Caco-2 (cell line): ENCODE data around the gene FMN1. TPM values are rescaled to one million over a fixed set of nuclear protein-coding genes. Genes with fewer than 3 reads are reported as not detected.

Experiments
- BruUV-seq: library from RNA; stranded (reverse); fragments of 400-500 nt; replicated peaks from 2 replicates; lab custom pipeline; 2021; lab: Mats Ljungman, UMichigan
- CTCF ChIA-PET: fragments of 300-600 bp; sonication (Branson Sonifier 250); formaldehyde crosslinking; loops from one replicate; lab custom pipeline; 2022; ENCODE audit warnings: antibody characterized with exemption; lab: Charles Lee
- POLR2A ChIA-PET: fragments of 300-600 bp; sonication (Branson Sonifier 250); formaldehyde crosslinking; loops from one replicate; lab custom pipeline; 2022; ENCODE audit warnings: antibody characterized with exemption; lab: Charles Lee
- DNase-seq, 2 experiments: peaks; one replicate each; pipeline versions ENCODE4 v3.0.0 to v3.0.0-alpha.2; 2020 to 2022
- H3K27me3 ChIP-seq: replicated peaks from 2 replicates; pipeline ENCODE4 v1.6.0; 2011; ENCODE audit warnings: low read length; ENCODE audit not compliant: control insufficient read depth, insufficient read depth
- H3K36me3 ChIP-seq: 2 replicates; pipeline ENCODE4 v1.5.1; 2011; ENCODE audit warnings: low read length; ENCODE audit not compliant: control insufficient read depth, insufficient read depth
- H3K4me1 ChIP-seq: fragments of 250-450 bp; sonication (Bioruptor Pico); 2 replicates; pipeline ENCODE4 v1.5.1; 2020; ENCODE audit warnings: mild to moderate bottlenecking
- H3K4me3 ChIP-seq: 2 replicates; pipeline ENCODE4 v1.5.1; 2011; ENCODE audit warnings: low read depth, mild to moderate bottlenecking, control low read depth, low read length
- H3K9me3 ChIP-seq: fragments of 250-450 bp; sonication (Bioruptor Pico); 2 replicates; pipeline ENCODE4 v1.5.1; 2020; ENCODE audit warnings: mild to moderate bottlenecking, moderate library complexity
- H3K27ac Mint-ChIP-seq: one replicate; pipeline ENCODE4 v1.8.0; 2022; ENCODE audit warnings: mixed read lengths; ENCODE audit not compliant: unreplicated experiment
- H3K27me3 Mint-ChIP-seq: one replicate; pipeline ENCODE4 v1.8.0; 2022; ENCODE audit warnings: mixed read lengths; ENCODE audit not compliant: insufficient read depth, unreplicated experiment
- H3K36me3 Mint-ChIP-seq: one replicate; pipeline ENCODE4 v1.8.0; 2022; ENCODE audit warnings: mild to moderate bottlenecking, mixed read lengths; ENCODE audit not compliant: insufficient read depth, unreplicated experiment
- H3K4me1 Mint-ChIP-seq: one replicate; pipeline ENCODE4 v1.8.0; 2022; ENCODE audit warnings: low read depth, mixed read lengths; ENCODE audit not compliant: unreplicated experiment
- H3K4me3 Mint-ChIP-seq: one replicate; pipeline ENCODE4 v1.8.0; 2022; ENCODE audit warnings: mild to moderate bottlenecking, moderate library complexity, mixed read lengths; ENCODE audit not compliant: unreplicated experiment
- H3K9me3 Mint-ChIP-seq: one replicate; pipeline ENCODE4 v1.8.0; 2022; ENCODE audit warnings: mixed read lengths; ENCODE audit not compliant: unreplicated experiment
- intact Hi-C: fragments of 100-400 bp; cut with micrococcal nuclease; formaldehyde crosslinking; loops from one replicate; pipeline ENCODE4 v1.10.0; 2022; ENCODE audit not compliant: unreplicated experiment
- total RNA-seq: library from RNA; stranded (reverse); gene quantifications from 2 replicates; pipeline ENCODE4 v1.2.3, GENCODE V29; 2022
- TF ChIP-seq, protein P1 (sequence below), 2 experiments: fragments of 200-600 bp in 1 of 2; IDR thresholded peaks; 1 replicate in 1 of 2; 2 replicates in 1 of 2; pipeline versions ENCODE4 v1.5.1 to v1.8.0; 2011 to 2022; ENCODE audit warnings: antibody characterized with exemption in 1 of 2, control low read depth in 1 of 2, inconsistent platforms in 1 of 2, low read depth in 1 of 2, low read length in 1 of 2, mild to moderate bottlenecking in 1 of 2, moderate library complexity in 1 of 2; ENCODE audit not compliant: insufficient read depth in 1 of 2, severe bottlenecking in 1 of 2, unreplicated experiment in 1 of 2

The FMN1 gene
- total RNA-seq, 1 experiment from 2014 or later, result 1.6 TPM

DNA sequence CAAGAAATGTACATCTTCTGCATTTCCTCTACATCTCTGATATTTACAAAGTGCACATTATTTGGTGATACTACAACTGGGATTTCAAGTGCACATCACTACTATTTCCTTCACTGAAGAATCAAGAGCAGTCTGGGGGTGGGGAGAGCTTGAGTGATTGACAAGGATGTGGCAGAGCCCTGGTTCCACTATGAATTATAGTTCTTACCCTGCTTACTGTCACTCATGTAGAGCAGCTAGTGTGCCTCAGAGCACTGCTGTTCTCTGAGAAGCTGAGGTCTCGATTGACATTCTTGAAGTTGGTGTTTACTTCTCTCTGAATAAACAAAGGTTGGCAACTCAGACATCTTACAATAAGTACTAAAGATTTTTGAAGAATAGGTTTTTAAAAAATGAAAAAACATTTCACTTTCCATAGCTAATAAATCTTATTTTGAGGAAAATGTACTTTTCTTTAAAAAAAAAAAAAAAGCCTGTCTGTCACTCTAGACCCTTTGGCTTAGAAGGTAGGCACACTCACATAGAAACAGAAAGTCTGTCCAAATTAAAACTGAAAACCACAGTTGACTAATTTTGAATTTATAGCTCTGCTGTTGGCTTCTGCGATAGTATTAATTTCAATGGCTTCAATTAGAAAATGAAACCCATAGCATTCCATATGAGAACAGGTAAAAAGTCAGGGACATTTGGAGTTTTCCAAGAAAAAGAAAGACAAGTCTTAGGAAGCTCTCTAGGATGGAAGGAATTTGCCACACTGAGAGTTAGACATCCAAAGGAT, 471.2 kb downstream of the FMN1 start:
- Mint-ChIP-seq H3K4me1 (no peaks in the 10 kb centered on the region), H3K27ac (no peak overlapping the region), H3K9me3 (no peaks in the 10 kb centered on the region), H3K27me3 (peaks cover 13% of the 10 kb centered on the region), H3K36me3 (no peaks in the 10 kb centered on the region), H3K4me3 (no peak overlapping the region)
- CTCF ChIA-PET, result no interaction called here
- H3K4me1 ChIP-seq, result peaks cover 6% of the 10 kb centered on the region; the same call in 1 of the 2 replicates
- H3K36me3 ChIP-seq, result no peaks in the 10 kb centered on the region
- H3K27me3 ChIP-seq, result peaks cover 5% of the 10 kb centered on the region
- POLR2A ChIA-PET, result no interaction called here
- TF ChIP-seq, protein P1, sequence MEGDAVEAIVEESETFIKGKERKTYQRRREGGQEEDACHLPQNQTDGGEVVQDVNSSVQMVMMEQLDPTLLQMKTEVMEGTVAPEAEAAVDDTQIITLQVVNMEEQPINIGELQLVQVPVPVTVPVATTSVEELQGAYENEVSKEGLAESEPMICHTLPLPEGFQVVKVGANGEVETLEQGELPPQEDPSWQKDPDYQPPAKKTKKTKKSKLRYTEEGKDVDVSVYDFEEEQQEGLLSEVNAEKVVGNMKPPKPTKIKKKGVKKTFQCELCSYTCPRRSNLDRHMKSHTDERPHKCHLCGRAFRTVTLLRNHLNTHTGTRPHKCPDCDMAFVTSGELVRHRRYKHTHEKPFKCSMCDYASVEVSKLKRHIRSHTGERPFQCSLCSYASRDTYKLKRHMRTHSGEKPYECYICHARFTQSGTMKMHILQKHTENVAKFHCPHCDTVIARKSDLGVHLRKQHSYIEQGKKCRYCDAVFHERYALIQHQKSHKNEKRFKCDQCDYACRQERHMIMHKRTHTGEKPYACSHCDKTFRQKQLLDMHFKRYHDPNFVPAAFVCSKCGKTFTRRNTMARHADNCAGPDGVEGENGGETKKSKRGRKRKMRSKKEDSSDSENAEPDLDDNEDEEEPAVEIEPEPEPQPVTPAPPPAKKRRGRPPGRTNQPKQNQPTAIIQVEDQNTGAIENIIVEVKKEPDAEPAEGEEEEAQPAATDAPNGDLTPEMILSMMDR (IDR thresholded peaks at IDR 0.05; ENCODE audit: insufficient read depth in 1 of 2, low read depth in 1 of 2, low read length in 1 of 2, severe bottlenecking in 1 of 2, unreplicated experiment in 1 of 2), result no peak
- H3K4me3 ChIP-seq, result no peak overlapping the region
- intact Hi-C loops, result no loop called here
- no peaks in the 10 kb centered on the region for H3K9me3 ChIP-seq
- no peak for DNase-seq
- BruUV-seq, result no TSS peak

DNA sequence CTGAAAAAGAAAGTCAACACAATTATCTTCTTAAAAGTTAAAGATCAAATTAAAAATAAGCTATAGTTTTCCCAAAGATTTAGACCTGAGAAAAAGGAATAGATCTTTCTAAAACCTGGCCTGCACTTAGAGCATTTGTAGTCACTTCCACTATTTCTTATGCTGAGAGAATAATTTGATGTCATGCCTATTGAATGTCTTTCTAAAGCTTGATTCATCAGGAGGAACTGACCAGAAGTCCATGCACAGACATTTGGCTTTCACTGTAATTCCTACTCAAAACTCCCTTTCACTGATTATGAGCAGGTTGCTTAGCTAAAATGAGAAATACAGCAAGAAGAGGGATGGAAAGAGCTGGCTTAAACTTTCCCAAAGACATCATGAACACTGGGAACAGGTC, 472.4 kb downstream of the FMN1 start:
- no peak for DNase-seq
- Histone ChIP-seq H3K4me1 (peaks cover 6% of the 10 kb centered on the region; the same call in 1 of the 2 replicates), H3K36me3 (no peaks in the 10 kb centered on the region), H3K4me3 (no peak overlapping the region), H3K9me3 (no peaks in the 10 kb centered on the region), H3K27me3 (peaks cover 5% of the 10 kb centered on the region)
- H3K4me3 Mint-ChIP-seq, result no peak overlapping the region
- H3K4me1 Mint-ChIP-seq, result no peaks in the 10 kb centered on the region
- no peak overlapping the region for H3K27ac Mint-ChIP-seq
- no peaks in the 10 kb centered on the region for H3K36me3 Mint-ChIP-seq
- BruUV-seq, result no TSS peak
- ChIA-PET POLR2A (no interaction called here), CTCF (no interaction called here)
- no peaks in the 10 kb centered on the region for H3K9me3 Mint-ChIP-seq
- H3K27me3 Mint-ChIP-seq, result peaks cover 20% of the 10 kb centered on the region
- TF ChIP-seq, protein P1 (IDR thresholded peaks at IDR 0.05; ENCODE audit: insufficient read depth in 1 of 2, low read depth in 1 of 2, low read length in 1 of 2, severe bottlenecking in 1 of 2, unreplicated experiment in 1 of 2), result no peak
- intact Hi-C loops, result no loop called here

DNA sequence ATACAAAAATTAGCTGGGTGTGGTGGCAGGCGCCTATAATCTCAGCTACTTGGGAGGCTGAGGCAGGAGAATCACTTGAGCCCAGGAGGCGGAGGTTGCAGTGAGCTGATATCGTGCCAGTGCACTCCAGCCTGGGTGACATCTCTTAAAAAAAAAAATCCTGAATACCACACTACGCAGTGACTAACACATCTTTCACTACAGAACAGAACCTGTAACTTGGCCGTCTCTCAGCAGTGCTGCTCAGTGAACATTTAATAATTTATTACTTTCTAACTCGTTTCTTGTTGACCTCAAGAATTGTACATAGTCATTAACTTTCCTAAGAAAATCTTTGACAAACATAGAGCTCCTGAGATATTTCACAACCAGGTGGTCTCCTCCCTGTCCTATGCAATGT, 472.9 kb downstream of the FMN1 start:
- Histone ChIP-seq H3K4me3 (no peak overlapping the region), H3K36me3 (no peaks in the 10 kb centered on the region), H3K4me1 (peaks cover 6% of the 10 kb centered on the region; the same call in 1 of the 2 replicates), H3K27me3 (peaks cover 5% of the 10 kb centered on the region), H3K9me3 (no peaks in the 10 kb centered on the region)
- peak in 1 of 2 experiments; percentile 16 for DNase-seq
- intact Hi-C loops, result no loop called here
- no peaks in the 10 kb centered on the region for H3K9me3 Mint-ChIP-seq
- CTCF ChIA-PET, result no interaction called here
- H3K27ac Mint-ChIP-seq, result no peak overlapping the region
- H3K36me3 Mint-ChIP-seq, result no peaks in the 10 kb centered on the region
- POLR2A ChIA-PET, result no interaction called here
- peaks cover 25% of the 10 kb centered on the region for H3K27me3 Mint-ChIP-seq
- H3K4me3 Mint-ChIP-seq, result no peak overlapping the region
- no peaks in the 10 kb centered on the region for H3K4me1 Mint-ChIP-seq
- TF ChIP-seq, protein P1 (IDR thresholded peaks at IDR 0.05; ENCODE audit: insufficient read depth in 1 of 2, low read depth in 1 of 2, low read length in 1 of 2, severe bottlenecking in 1 of 2, unreplicated experiment in 1 of 2), result no peak
- BruUV-seq, result no TSS peak
